Activated CD8-positive, alpha-beta memory T cell treated with anti-CD3 and anti-CD28 coated beads for 4 hours (primary cell): Measurements from ENCODE around the gene PPP2R3A.
"Not testable (repeated sequence)": the region's sequence is repeated elsewhere in the genome, so short reads cannot be mapped to it uniquely, and the experiment has no call there.

Experiments used
- DNase-seq, 2 donors: peaks; one replicate each; pipeline ENCODE4 v3.0.0-alpha.2; 2020; ENCODE audit warnings: low read depth in 2 of 2

The PPP2R3A gene

GRCh38 chr3:136106101-136106500 is 140.6 kb downstream of the PPP2R3A start:
- DNase-seq: no peak

DNA sequence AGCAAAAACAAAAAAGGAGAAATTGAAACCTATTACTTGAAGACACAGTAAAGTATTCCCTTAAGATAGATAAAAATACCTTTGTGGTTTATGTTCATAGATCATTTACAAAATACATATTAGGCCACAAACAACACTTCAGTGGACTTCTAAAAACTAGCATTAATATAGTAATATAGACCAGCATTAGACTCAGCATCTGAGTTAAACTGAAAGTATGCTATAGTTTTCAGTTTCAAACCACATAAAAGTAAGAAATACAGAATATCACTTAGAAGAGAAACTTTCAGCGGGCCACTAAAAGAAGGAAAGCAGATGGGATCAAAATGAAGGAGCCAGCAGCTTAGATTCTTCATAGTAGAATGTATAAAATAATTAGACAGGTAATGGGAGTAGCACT is 144.0 kb downstream of the PPP2R3A start:
- no peak for DNase-seq

- no peak for DNase-seq
Measured at GRCh38 chr3:136110481-136110880, 145.0 kb downstream of the PPP2R3A start.

DNA sequence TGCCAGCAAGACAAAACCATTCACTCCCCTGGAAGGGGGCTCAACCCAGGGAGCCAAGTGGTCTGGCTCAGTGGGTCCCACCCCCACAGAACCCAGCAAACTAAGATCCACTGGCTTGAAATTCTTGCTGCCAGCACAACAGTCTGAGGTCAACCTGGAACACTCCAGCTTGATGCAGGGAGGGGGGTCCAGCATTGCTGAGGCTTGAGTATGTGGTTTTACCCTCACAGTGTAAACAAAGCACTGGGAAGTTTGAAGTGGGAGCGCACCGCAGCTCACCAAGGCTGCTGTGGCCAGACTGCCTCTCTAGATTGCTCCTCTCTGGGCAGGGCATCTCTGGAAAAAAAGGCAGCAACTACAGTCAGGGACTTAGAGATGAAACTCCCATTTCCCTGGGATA is 148.9 kb downstream of the PPP2R3A start:
- DNase-seq: no peak

- DNase-seq: not testable (repeated sequence)
Measured at GRCh38 chr3:136119332-136119731, 153.8 kb downstream of the PPP2R3A start.

DNA sequence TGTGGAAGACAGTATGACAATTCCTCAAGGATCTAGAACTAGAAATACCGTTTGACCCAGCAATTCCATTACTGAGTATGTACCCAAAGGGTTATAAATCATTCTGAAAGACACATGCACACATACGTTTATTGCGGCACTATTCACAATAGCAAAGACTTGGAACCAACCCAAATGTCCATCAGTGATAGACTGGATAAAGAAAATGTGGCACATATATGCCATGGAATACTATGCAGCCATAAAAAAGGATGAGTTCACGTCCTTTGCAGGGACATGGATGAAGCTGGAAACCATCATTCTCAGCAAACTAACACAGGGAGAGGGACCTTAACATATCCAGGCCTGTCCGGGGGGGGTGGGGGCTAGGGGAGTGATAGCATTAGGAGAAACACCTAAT is 154.3 kb downstream of the PPP2R3A start:
- not testable (repeated sequence) for DNase-seq

- no peak for DNase-seq
Measured at GRCh38 chr3:136120373-136121348, 155.1 kb downstream of the PPP2R3A start.

- no peak for DNase-seq
Measured at GRCh38 chr3:136122006-136122405, 156.5 kb downstream of the PPP2R3A start.

- not testable (repeated sequence) for DNase-seq
Measured at GRCh38 chr3:136131647-136132046, 166.1 kb downstream of the PPP2R3A start.

DNA sequence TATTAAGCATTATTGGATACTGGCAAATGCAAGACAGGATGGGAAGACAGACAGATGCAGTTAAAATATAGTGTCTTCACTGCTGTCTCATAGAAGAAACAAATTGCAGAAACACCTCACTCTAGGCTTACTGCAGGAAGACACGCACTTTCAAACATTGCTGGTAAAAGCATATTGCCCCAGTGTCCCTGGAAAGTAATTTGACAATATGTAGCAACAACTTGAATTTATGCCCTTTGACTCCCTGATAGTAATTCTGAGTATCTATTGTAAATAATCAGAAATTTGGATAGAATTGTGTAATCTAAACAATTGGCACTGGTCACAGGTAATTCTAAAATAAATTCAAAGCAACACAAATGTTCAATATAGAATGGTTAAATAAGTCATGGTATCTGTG is 168.6 kb downstream of the PPP2R3A start:
- no peak for DNase-seq

- no peak for DNase-seq
Measured at GRCh38 chr3:136135039-136135802, 169.7 kb downstream of the PPP2R3A start.

DNA sequence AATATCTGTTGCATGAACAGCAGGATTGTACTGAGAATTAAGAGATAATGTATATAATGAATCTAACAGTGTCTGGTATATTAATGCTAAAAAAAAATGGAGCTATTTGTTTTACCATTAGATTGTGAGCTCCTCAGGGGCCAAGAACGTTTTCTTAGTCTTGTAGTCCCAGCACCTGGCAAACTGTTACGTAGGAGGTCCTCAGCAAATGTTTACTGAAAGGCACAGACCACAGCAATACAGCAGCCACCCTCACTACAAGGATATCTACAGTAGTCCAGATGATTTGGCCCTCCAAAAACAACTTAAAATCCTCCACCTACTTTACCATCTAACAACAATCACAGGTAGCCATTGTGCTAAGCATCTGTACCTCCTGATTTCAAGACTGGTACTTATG is 170.9 kb downstream of the PPP2R3A start:
- DNase-seq: no peak

DNA sequence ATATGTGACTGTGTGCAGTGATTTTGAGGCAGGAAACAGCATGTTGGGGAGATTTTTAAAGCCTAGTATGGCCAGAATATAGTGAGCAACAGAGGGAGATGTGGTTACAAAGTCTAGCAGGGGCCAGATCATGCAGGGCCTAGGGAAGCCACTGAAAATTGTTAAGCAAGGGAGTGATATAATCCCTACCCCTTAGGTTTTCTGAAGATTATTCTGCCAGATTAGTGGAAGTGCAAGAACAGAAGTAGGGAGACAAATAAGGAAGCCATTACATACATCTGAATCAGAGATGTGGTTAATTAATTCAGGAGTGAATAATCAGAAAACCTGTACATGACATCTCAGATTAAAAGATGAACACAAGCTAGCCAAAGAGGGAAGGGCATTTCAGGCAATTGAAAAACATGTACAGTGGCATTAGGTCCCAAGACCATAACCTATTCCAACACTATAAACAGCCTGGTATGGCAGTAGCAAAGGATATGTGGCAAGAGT is 175.8 kb downstream of the PPP2R3A start:
- DNase-seq: no peak

- no peak for DNase-seq
Measured at GRCh38 chr3:136141891-136142290, 176.4 kb downstream of the PPP2R3A start.

DNA sequence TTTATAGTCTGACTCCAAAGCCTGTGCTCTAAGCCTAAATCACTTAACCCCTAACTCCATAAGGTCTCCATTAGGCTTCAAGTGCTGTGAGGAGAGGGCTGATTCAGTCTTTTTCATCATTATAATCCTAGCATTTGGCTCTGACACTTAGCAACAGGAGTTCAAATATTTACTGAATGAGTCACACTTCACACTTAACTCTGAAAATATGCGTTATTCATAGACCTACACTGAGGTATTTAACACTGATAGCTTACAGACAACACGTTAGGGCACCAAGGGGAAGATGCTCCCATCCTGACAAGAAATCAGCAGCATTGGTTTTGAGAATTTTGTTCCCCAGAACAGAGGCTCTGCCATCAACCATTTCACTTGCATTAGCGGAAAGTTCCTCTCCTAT is 177.1 kb downstream of the PPP2R3A start:
- no peak for DNase-seq

- DNase-seq: not testable (repeated sequence)
Measured at GRCh38 chr3:136144397-136144796, 178.9 kb downstream of the PPP2R3A start.

DNA sequence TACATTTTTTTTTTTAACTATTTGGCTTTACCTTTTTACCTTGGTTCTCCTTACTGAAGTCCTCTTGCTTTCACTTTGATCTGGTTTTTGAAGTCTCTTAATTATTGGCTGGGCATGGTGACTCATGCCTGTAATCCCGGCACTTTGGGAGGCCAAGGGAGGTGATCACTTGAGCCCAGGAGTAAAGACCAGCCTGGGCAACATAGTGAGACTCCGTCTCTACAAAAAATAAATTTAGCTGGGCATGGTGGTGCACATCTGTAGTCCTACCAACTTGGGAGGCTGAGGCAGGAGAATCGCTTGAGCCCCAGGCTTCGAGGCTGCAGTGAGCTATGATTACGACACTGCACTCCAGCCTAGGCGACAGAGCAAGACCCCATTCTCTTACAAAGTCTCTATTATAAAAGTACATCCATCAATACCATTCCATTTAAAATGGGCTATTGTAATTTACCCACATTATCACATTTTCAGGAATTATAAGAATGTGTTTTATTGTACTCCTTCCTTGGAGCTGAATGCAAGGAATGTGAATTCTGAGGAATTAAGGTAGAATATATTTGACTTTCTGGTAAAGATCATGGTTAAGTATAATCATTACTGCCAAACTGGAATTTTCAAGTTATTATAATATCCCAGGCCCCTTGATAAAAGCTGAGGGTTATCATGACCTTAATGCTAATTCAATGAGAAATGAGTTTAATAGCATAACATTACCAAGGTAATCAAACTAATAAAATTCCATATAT is 181.6 kb downstream of the PPP2R3A start:
- no peak for DNase-seq

DNA sequence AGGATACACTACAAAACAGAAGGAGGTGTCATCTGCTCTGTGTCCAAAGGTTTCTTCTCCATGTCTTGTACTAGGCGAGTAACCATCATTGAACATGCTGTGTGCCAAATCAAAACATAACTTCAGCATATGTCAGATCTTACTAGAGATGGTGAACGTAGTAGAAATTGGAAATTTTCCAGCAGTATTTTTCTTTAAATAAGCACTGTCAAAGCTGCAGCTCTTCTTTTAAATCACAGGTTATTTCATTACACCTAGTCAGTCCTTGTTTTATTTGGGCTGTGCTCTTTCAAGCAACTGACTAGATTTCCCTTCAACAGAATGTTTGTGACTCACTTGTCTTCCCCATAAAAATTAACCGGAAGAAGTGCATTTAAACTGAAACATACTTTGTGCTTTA is 184.1 kb downstream of the PPP2R3A start:
- no peak for DNase-seq

DNA sequence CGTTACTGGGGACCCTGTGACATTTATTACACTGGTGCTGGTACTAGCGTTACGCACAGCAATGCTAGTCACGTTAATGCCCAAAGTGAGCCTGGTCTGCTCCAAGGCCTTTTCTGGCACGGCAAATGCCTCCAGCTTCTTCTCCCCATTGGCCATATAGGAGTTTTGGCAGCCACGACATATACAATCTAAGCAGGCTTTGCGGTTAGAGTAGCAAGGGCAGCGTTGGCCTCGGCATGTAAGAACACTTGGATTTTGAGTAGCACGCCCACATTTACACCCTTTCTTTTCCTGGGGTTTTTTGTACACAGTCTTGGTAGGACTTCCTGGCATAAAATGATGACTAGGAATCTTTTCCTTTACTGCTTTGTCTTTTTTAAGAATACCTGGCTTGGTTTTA is 185.7 kb downstream of the PPP2R3A start:
- no peak for DNase-seq

DNA sequence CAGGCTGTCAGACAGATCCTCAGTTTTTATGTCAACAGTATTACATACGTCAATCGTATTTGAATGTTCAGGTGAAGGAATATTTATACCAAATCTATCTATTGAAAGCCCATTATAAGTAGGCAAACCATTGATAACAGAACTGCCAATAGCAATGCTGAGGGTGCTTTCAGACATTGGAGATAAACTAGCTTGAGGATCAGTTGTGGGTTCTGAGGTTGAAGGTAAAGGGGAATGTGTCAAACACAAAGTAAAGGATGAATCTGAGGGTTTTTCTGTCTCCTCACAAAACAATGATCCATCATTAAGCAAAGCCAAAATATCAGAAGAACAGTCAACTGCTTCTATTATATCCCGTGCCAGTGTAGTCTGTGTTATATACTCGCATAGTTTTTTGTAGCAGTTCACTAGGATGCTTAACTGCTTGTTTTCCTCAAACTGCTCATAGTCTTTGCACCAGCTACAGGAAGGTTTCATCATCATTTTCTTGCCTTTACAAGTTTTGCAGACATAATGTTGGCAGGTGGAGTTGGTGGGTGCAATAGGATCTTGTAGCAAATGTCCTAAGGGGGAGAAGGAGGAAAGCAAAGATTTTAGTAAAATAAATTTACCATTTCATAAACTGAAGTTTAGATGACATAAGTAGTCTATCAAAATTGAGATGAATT is 186.8 kb downstream of the PPP2R3A start:
- no peak for DNase-seq

GRCh38 chr3:136152963-136153362 is 187.4 kb downstream of the PPP2R3A start:
- no peak for DNase-seq
